HFFc6 (cell line): ENCODE measurements around the gene POLR2H. TPM values are rescaled to one million over a fixed set of nuclear protein-coding genes. Genes with fewer than 3 reads are reported as not detected.

ENCODE experiments used
- DNase-seq: peaks from one replicate; pipeline ENCODE4 v3.0.0-alpha.2; 2018
- H3K27ac Mint-ChIP-seq: 2 replicates; pipeline ENCODE4 v1.8.0; 2020; ENCODE audit warnings: mild to moderate bottlenecking, mixed read lengths
- H3K27me3 Mint-ChIP-seq: 2 replicates; pipeline ENCODE4 v1.8.0; 2021; ENCODE audit warnings: mild to moderate bottlenecking, moderate library complexity, mixed read lengths; ENCODE audit not compliant: insufficient read depth
- H3K36me3 Mint-ChIP-seq: 2 replicates; pipeline ENCODE4 v1.8.0; 2021; ENCODE audit warnings: low read depth, mixed read lengths
- H3K4me1 Mint-ChIP-seq: 2 replicates; pipeline ENCODE4 v1.8.0; 2020; ENCODE audit warnings: low read depth, mixed read lengths
- H3K4me3 Mint-ChIP-seq: 2 replicates; pipeline ENCODE4 v1.8.0; 2020; ENCODE audit warnings: mild to moderate bottlenecking, moderate library complexity, mixed read lengths
- H3K9me3 Mint-ChIP-seq: 2 replicates; pipeline ENCODE4 v1.8.0; 2020; ENCODE audit warnings: mild to moderate bottlenecking, mixed read lengths
- total RNA-seq, 6 experiments: library from RNA; stranded (reverse); fragmentation: NEBNext Ultra II Directional; extraction: Animal tissue kit (Norgen Biotek cat#: 25700); gene quantifications; 2 replicates in 1 of 6; 3 replicates in 5 of 6; pipeline ENCODE4 v1.2.3, GENCODE V29; 2021
- TF ChIP-seq, protein P1 (sequence below): fragments of 200-600 bp; sonication (generic); IDR thresholded peaks from 2 replicates; pipeline ENCODE4 v1.5.0; 2021; ENCODE audit warnings: antibody characterized with exemption, mild to moderate bottlenecking

Gene POLR2H
- total RNA-seq, 6 experiments from 2014 or later: 45.4 to 68.6 (median 50.1) TPM

GRCh38 chr3:184353546-184353941 is 8.0 kb upstream of the POLR2H start:
- TF ChIP-seq, protein P1, sequence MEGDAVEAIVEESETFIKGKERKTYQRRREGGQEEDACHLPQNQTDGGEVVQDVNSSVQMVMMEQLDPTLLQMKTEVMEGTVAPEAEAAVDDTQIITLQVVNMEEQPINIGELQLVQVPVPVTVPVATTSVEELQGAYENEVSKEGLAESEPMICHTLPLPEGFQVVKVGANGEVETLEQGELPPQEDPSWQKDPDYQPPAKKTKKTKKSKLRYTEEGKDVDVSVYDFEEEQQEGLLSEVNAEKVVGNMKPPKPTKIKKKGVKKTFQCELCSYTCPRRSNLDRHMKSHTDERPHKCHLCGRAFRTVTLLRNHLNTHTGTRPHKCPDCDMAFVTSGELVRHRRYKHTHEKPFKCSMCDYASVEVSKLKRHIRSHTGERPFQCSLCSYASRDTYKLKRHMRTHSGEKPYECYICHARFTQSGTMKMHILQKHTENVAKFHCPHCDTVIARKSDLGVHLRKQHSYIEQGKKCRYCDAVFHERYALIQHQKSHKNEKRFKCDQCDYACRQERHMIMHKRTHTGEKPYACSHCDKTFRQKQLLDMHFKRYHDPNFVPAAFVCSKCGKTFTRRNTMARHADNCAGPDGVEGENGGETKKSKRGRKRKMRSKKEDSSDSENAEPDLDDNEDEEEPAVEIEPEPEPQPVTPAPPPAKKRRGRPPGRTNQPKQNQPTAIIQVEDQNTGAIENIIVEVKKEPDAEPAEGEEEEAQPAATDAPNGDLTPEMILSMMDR: no peak
- DNase-seq: no peak
- H3K4me3 Mint-ChIP-seq: no peak overlapping the region
- peaks cover 13% of the 10 kb centered on the region; the same call in 1 of the 2 replicates for H3K36me3 Mint-ChIP-seq
- peaks cover 12% of the 10 kb centered on the region for H3K4me1 Mint-ChIP-seq
- no peak overlapping the region for H3K27ac Mint-ChIP-seq
- peaks cover 3% of the 10 kb centered on the region for H3K27me3 Mint-ChIP-seq
- no peaks in the 10 kb centered on the region for H3K9me3 Mint-ChIP-seq

DNA sequence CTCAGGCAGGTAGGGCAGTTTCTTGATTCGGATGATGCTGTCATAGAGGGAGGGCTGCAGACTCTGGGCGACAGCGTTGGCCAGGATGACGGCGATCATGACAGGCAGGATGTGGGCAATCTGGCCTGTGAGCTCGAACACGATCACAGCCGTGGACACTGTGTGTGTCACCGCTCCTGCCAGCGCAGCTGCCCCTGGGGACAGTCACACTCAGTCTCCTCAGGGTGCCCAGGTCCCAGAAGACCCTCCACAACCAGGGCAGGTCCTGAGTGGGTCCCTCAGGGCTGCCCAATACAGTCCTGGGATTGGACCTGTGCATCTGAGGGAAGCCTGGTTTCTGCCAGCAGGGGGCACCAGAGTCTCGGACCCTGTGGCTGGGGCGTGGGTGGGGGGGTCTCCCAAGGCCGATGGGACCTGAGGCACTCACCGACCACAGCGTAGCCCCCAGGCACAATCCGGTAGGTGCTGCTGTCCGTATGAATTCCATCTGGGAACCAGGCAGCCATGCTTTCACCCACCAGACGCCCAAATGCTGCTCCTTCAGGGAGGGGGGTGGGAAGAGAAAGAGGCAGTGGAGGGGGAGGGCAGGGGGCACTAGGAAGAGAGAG is 7.3 kb upstream of the POLR2H start:
- TF ChIP-seq, protein P1: peak; percentile 85
- no peak for DNase-seq
- Mint-ChIP-seq H3K9me3 (no peaks in the 10 kb centered on the region), H3K27me3 (peaks cover 3% of the 10 kb centered on the region), H3K4me3 (no peak overlapping the region), H3K27ac (no peak overlapping the region), H3K36me3 (peaks cover 13% of the 10 kb centered on the region; the same call in 1 of the 2 replicates), H3K4me1 (peaks cover 12% of the 10 kb centered on the region)

GRCh38 chr3:184354754-184355153 is 6.8 kb upstream of the POLR2H start:
- TF ChIP-seq, protein P1: no peak
- no peak overlapping the region for H3K27ac Mint-ChIP-seq
- H3K4me3 Mint-ChIP-seq: no peak overlapping the region
- no peaks in the 10 kb centered on the region for H3K9me3 Mint-ChIP-seq
- H3K4me1 Mint-ChIP-seq: peaks cover 14% of the 10 kb centered on the region
- no peak for DNase-seq
- peaks cover 13% of the 10 kb centered on the region; the same call in 1 of the 2 replicates for H3K36me3 Mint-ChIP-seq
- peaks cover 3% of the 10 kb centered on the region for H3K27me3 Mint-ChIP-seq

DNA sequence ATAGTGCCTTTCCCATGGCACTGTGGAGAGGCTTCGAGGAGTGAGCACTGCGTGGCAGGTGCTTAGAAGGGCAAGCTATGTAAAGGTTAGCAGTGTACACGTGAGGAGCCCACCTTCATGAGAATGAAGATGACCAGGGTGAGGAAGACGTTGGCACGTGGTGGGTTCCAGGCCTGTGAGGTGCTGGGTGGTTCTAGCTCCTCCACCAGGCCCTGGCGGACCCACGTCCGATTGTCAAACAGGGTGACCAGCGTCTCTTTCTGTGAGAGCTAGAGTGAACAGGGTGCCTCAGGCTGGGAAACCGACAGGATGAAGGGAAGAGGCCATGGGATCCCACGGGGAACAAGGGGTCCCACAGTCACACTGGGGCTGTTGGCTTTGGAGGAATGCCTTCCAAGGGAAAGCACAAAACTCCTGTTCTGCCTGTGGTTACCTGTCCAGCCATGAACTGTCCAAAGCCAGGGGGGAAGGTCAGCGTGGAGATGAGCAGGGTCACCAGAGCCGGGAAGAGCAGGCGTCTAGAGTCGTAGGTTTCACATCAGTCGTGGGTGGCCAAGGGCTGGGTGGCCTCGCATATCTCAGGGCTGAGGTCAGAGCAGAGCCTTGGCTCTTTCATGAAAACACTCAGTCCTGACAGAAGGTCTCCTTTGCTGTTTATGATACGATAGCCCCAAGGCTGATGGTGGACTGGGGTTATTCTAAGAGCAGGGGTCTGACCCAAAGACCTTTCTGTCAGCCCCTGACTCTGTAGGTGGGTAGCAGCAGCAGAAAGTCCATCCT is 6.1 kb upstream of the POLR2H start:
- TF ChIP-seq, protein P1: no peak
- Mint-ChIP-seq H3K27me3 (peaks cover 3% of the 10 kb centered on the region; the same call in 1 of the 2 replicates), H3K9me3 (no peaks in the 10 kb centered on the region), H3K4me3 (no peak overlapping the region), H3K36me3 (peaks cover 13% of the 10 kb centered on the region; the same call in 1 of the 2 replicates), H3K27ac (peak overlapping the region; percentile 39; the same call in 1 of the 2 replicates), H3K4me1 (peaks cover 21% of the 10 kb centered on the region)
- no peak for DNase-seq

- Mint-ChIP-seq H3K27ac (no peak overlapping the region), H3K4me1 (peaks cover 28% of the 10 kb centered on the region), H3K27me3 (peaks cover 4% of the 10 kb centered on the region; the same call in 1 of the 2 replicates), H3K4me3 (no peak overlapping the region), H3K9me3 (no peaks in the 10 kb centered on the region), H3K36me3 (peaks cover 8% of the 10 kb centered on the region; the same call in 1 of the 2 replicates)
- TF ChIP-seq, protein P1: no peak
- DNase-seq: no peak
Observed at GRCh38 chr3:184357248-184358123, 4.0 kb upstream of the POLR2H start.
